Measurements from ENCODE around the gene AOAH.

The AOAH gene

DNA sequence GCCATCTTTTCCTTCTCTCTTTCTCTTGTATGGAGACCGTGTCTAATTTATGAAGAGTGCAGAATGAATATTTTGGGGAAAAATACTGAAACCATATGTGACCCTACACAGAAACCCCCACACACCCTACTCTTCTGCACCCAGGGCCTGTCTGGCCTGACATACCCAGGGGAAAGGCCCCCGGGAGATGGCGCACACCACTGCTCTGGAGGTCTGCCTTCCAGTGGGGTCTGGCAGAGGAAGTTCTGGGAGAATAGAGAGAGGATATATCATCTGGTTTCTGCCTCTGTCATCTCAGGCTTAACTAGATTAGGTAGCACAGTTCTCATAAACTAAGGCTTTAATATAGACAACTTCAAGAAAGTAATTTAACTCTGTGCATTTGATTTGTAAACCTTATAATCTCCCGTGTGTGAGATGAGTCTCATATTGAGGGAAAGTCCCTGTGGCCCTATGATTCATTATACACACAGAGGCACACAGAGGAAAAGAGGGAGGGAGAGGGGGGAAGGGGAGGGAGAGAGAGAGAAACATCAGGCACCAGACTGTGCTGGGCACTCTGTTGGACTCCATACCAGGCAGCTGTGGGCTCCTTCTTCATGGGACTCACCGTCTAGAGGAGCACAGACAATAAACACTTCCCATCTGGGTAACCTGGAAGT is 123.3 kb downstream of the AOAH start:
- H3K27me3 ChIP-seq (ENCODE audit: insufficient read depth, poor library complexity, severe bottlenecking), result no peaks in the 10 kb centered on the region
- TF ChIP-seq SPI1 (IDR thresholded peaks at IDR 0.05; ENCODE audit: borderline replicate concordance, low read depth) (no peak), POLR2AphosphoS5 (IDR thresholded peaks at IDR 0.05; ENCODE audit: low read depth) (no peak), GABPA (IDR thresholded peaks at IDR 0.05; ENCODE audit: low read depth) (no peak)
- TF ChIP-seq, protein P1, sequence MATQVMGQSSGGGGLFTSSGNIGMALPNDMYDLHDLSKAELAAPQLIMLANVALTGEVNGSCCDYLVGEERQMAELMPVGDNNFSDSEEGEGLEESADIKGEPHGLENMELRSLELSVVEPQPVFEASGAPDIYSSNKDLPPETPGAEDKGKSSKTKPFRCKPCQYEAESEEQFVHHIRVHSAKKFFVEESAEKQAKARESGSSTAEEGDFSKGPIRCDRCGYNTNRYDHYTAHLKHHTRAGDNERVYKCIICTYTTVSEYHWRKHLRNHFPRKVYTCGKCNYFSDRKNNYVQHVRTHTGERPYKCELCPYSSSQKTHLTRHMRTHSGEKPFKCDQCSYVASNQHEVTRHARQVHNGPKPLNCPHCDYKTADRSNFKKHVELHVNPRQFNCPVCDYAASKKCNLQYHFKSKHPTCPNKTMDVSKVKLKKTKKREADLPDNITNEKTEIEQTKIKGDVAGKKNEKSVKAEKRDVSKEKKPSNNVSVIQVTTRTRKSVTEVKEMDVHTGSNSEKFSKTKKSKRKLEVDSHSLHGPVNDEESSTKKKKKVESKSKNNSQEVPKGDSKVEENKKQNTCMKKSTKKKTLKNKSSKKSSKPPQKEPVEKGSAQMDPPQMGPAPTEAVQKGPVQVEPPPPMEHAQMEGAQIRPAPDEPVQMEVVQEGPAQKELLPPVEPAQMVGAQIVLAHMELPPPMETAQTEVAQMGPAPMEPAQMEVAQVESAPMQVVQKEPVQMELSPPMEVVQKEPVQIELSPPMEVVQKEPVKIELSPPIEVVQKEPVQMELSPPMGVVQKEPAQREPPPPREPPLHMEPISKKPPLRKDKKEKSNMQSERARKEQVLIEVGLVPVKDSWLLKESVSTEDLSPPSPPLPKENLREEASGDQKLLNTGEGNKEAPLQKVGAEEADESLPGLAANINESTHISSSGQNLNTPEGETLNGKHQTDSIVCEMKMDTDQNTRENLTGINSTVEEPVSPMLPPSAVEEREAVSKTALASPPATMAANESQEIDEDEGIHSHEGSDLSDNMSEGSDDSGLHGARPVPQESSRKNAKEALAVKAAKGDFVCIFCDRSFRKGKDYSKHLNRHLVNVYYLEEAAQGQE (IDR thresholded peaks at IDR 0.05; ENCODE audit: insufficient replicate concordance, low read depth), result no peak
- TF ChIP-seq, protein P2, sequence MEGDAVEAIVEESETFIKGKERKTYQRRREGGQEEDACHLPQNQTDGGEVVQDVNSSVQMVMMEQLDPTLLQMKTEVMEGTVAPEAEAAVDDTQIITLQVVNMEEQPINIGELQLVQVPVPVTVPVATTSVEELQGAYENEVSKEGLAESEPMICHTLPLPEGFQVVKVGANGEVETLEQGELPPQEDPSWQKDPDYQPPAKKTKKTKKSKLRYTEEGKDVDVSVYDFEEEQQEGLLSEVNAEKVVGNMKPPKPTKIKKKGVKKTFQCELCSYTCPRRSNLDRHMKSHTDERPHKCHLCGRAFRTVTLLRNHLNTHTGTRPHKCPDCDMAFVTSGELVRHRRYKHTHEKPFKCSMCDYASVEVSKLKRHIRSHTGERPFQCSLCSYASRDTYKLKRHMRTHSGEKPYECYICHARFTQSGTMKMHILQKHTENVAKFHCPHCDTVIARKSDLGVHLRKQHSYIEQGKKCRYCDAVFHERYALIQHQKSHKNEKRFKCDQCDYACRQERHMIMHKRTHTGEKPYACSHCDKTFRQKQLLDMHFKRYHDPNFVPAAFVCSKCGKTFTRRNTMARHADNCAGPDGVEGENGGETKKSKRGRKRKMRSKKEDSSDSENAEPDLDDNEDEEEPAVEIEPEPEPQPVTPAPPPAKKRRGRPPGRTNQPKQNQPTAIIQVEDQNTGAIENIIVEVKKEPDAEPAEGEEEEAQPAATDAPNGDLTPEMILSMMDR (IDR thresholded peaks at IDR 0.05; ENCODE audit: insufficient read depth, low read length), result no peak
- H3K27ac ChIP-seq (replicated peaks), result peak overlapping the region; percentile 45; the same call in 1 of the 2 replicates
- DNase-seq (ENCODE audit: low read depth in 1 of 2, low spot score in 1 of 2), result no peak
- no peak overlapping the region for H3K4me3 ChIP-seq (replicated peaks; ENCODE audit: insufficient read depth, low read length)

DNA sequence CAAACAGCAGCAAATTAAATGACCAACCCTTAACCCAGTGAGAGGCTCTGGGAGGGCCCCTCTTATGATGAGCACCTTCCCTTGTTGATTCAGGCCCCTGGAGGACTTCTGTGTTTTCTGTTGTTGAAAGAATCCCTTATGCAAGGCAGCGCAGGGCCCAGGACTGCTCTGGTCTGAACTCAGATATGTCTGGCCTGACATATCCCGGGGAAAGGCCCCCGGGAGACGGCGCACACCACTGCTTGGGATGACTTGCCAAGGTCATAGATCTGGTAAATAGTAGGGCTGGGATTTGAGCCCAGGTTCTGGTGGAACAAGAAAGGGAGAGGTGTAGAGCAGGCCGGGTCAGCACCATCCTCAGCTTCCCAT is 124.0 kb downstream of the AOAH start:
- peak overlapping the region; percentile 45 for H3K27ac ChIP-seq (replicated peaks)
- H3K4me3 ChIP-seq (replicated peaks; ENCODE audit: insufficient read depth, low read length), result no peak overlapping the region
- TF ChIP-seq, protein P2 (IDR thresholded peaks at IDR 0.05; ENCODE audit: insufficient read depth, low read length), result no peak
- TF ChIP-seq SPI1 (IDR thresholded peaks at IDR 0.05; ENCODE audit: borderline replicate concordance, low read depth) (no peak), GABPA (IDR thresholded peaks at IDR 0.05; ENCODE audit: low read depth) (no peak), POLR2AphosphoS5 (IDR thresholded peaks at IDR 0.05; ENCODE audit: low read depth) (no peak)
- TF ChIP-seq, protein P1 (IDR thresholded peaks at IDR 0.05; ENCODE audit: insufficient replicate concordance, low read depth), result no peak
- peak in 1 of 2 experiments; percentile 50 for DNase-seq (ENCODE audit: low read depth in 1 of 2, low spot score in 1 of 2)
- H3K27me3 ChIP-seq (ENCODE audit: insufficient read depth, poor library complexity, severe bottlenecking), result no peaks in the 10 kb centered on the region

DNA sequence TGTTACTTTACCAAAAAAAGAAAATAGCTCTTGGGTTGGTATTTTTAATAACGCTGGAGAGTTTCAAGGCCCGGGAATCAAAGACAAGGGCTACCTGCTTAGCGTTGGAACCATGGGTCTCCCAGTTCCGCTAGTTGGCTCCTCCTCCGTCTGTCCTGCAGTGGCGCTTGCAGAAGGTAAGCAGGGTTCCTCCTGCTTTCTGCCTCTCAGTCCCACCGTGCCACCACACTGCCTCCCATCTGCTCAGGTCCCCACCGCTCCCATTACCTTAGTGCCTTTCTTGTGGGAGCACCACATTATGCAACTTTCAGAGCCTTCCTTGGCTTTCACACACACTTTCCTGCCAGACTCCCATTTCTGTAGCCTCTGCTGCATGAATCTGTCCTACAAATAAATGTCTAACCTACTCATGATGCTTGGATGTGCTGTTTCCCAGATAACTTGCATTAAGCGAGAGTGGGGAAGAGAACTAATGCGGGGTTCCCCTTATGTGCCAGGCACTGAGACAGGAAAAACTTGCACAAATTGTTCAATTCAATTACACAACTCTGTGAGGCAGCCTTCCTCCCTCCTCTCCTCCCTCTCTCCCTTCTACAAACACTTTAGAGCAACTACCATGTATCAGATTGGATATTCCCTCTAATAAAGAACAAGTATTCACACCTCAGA is 124.5 kb downstream of the AOAH start:
- Histone ChIP-seq H3K4me3 (replicated peaks; ENCODE audit: insufficient read depth, low read length) (no peak overlapping the region), H3K27ac (replicated peaks) (peak overlapping the region; percentile 45), H3K27me3 (ENCODE audit: insufficient read depth, poor library complexity, severe bottlenecking) (no peaks in the 10 kb centered on the region)
- TF ChIP-seq, protein P2 (IDR thresholded peaks at IDR 0.05; ENCODE audit: insufficient read depth, low read length), result no peak
- TF ChIP-seq, protein P1 (IDR thresholded peaks at IDR 0.05; ENCODE audit: insufficient replicate concordance, low read depth), result no peak
- TF ChIP-seq POLR2AphosphoS5 (IDR thresholded peaks at IDR 0.05; ENCODE audit: low read depth), result no peak
- no peak for TF ChIP-seq SPI1 (IDR thresholded peaks at IDR 0.05; ENCODE audit: borderline replicate concordance, low read depth)
- TF ChIP-seq GABPA (IDR thresholded peaks at IDR 0.05; ENCODE audit: low read depth), result no peak
- DNase-seq (ENCODE audit: low read depth in 1 of 2, low spot score in 1 of 2), result peak in 1 of 2 experiments; percentile 44
